WTC11 (cell line): ENCODE measurements around the gene SAA1. TPM values are rescaled to one million over a fixed set of nuclear protein-coding genes. Genes with fewer than 3 reads are reported as not detected.

Source experiments
- ATAC-seq: fragments of 200-7000 bp; cut with Tn5 transposase; 2 replicates; pipeline ENCODE4 v1.10.0; 2021; ENCODE audit warnings: mild to moderate bottlenecking, moderate library complexity
- CTCF ChIA-PET: fragments of 300-600 bp; sonication (Branson Sonifier 250); formaldehyde crosslinking; loops from one replicate; lab custom pipeline; 2021; ENCODE audit warnings: antibody characterized with exemption; lab: Charles Lee
- POLR2A ChIA-PET: fragments of 350-600 bp; sonication (Branson Sonifier 250); formaldehyde crosslinking; loops from one replicate; lab custom pipeline; 2021; ENCODE audit warnings: antibody characterized with exemption; lab: Charles Lee
- DNase-seq: peaks from one replicate; pipeline ENCODE4 v3.0.0; 2021; ENCODE audit warnings: low spot score
- H3K27ac Mint-ChIP-seq: 2 replicates; pipeline ENCODE4 v1.8.0; 2021; ENCODE audit warnings: mixed read lengths
- H3K27me3 Mint-ChIP-seq: 2 replicates; pipeline ENCODE4 v1.8.0; 2021; ENCODE audit warnings: low read depth, mild to moderate bottlenecking, moderate library complexity, mixed read lengths
- H3K36me3 Mint-ChIP-seq: 2 replicates; pipeline ENCODE4 v1.8.0; 2021; ENCODE audit warnings: mixed read lengths
- H3K4me1 Mint-ChIP-seq: 2 replicates; pipeline ENCODE4 v1.8.0; 2022; ENCODE audit warnings: mixed read lengths
- H3K4me3 Mint-ChIP-seq: 2 replicates; pipeline ENCODE4 v1.8.0; 2021; ENCODE audit warnings: mild to moderate bottlenecking, moderate library complexity, mixed read lengths
- H3K9me3 Mint-ChIP-seq: 2 replicates; pipeline ENCODE4 v1.8.0; 2021; ENCODE audit warnings: mixed read lengths
- ARID4B ChIP-seq: sonication (generic); formaldehyde crosslinking; IDR thresholded peaks from 2 replicates; pipeline ENCODE4 v1.8.0; 2023; ENCODE audit warnings: missing genetic modification reagents, mild to moderate bottlenecking, borderline replicate concordance
- CDX4 ChIP-seq: fragments of 250-450 bp; sonication (Bioruptor Pico); IDR thresholded peaks from 2 replicates; pipeline ENCODE4 v1.9.0; 2021; ENCODE audit warnings: moderate library complexity, mild to moderate bottlenecking, inconsistent platforms, borderline replicate concordance
- ERG ChIP-seq: fragments of 250-450 bp; sonication (Bioruptor Pico); IDR thresholded peaks from 2 replicates; pipeline ENCODE4 v1.8.0; 2021; ENCODE audit warnings: mild to moderate bottlenecking
- GABPB1 ChIP-seq: sonication (generic); formaldehyde crosslinking; IDR thresholded peaks from 2 replicates; pipeline ENCODE4 v1.8.1; 2023; ENCODE audit warnings: mild to moderate bottlenecking, missing genetic modification reagents
- GRHL2 ChIP-seq: fragments of 250-450 bp; sonication (Bioruptor Pico); IDR thresholded peaks from 2 replicates; pipeline ENCODE4 v1.8.0; 2022; ENCODE audit warnings: mild to moderate bottlenecking, moderate library complexity; ENCODE audit not compliant: insufficient replicate concordance, severe bottlenecking
- MXD4 ChIP-seq: fragments of 250-450 bp; sonication (Bioruptor Pico); IDR thresholded peaks from 2 replicates; pipeline ENCODE4 v1.8.0; 2021; ENCODE audit warnings: mild to moderate bottlenecking, moderate library complexity, borderline replicate concordance
- NFE2L1 ChIP-seq: sonication (generic); formaldehyde crosslinking; IDR thresholded peaks from 2 replicates; pipeline ENCODE4 v1.8.1; 2023; ENCODE audit warnings: missing genetic modification reagents
- SMAD3 ChIP-seq: sonication (generic); formaldehyde crosslinking; IDR thresholded peaks from 2 replicates; pipeline ENCODE4 v1.8.0; 2022; ENCODE audit warnings: missing genetic modification reagents, mild to moderate bottlenecking, borderline replicate concordance
- USF2 ChIP-seq: sonication (generic); formaldehyde crosslinking; IDR thresholded peaks from 2 replicates; pipeline ENCODE4 v1.8.1; 2023; ENCODE audit warnings: mild to moderate bottlenecking, missing genetic modification reagents, moderate library complexity
- total RNA-seq: library from RNA; stranded (reverse); gene quantifications from 3 replicates; pipeline ENCODE4 v1.2.3, GENCODE V29; 2021
- TF ChIP-seq, protein P1 (sequence below): sonication (generic); formaldehyde crosslinking; IDR thresholded peaks from 2 replicates; pipeline ENCODE4 v1.8.0; 2022; ENCODE audit warnings: mild to moderate bottlenecking, missing genetic modification reagents
- TF ChIP-seq, protein P2 (sequence below): fragments of 250-450 bp; sonication (Bioruptor Pico); IDR thresholded peaks from 2 replicates; pipeline ENCODE4 v1.9.0; 2021; ENCODE audit warnings: mild to moderate bottlenecking, borderline replicate concordance

Gene SAA1
- total RNA-seq, 1 experiment from 2014 or later, result 7.7 TPM

- TF ChIP-seq, protein P1, sequence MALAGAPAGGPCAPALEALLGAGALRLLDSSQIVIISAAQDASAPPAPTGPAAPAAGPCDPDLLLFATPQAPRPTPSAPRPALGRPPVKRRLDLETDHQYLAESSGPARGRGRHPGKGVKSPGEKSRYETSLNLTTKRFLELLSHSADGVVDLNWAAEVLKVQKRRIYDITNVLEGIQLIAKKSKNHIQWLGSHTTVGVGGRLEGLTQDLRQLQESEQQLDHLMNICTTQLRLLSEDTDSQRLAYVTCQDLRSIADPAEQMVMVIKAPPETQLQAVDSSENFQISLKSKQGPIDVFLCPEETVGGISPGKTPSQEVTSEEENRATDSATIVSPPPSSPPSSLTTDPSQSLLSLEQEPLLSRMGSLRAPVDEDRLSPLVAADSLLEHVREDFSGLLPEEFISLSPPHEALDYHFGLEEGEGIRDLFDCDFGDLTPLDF, result no peak
- no peak for TF ChIP-seq USF2 (CRISPR knock-in tag)
- TF ChIP-seq ARID4B (CRISPR knock-in tag), result no peak
- DNase-seq (no peak), ATAC-seq (no peak; the same call in 1 of the 2 replicates)
- Mint-ChIP-seq H3K9me3 (peaks cover 4% of the 10 kb centered on the region), H3K36me3 (no peaks in the 10 kb centered on the region), H3K27me3 (peaks cover 14% of the 10 kb centered on the region; the same call in 1 of the 2 replicates), H3K4me1 (no peaks in the 10 kb centered on the region), H3K4me3 (no peak overlapping the region), H3K27ac (no peak overlapping the region)
- ChIA-PET CTCF (interaction anchor here (2.8 to 3.1 kb wide), 2 partner anchors 8 to 32 kb away, joined by 11 to 17 read pairs; no protein-coding TSS in a partner anchor), POLR2A (interaction anchor here (0.6 kb wide), 1 partner anchor 329 kb away, joined by 4 read pairs; no protein-coding TSS in a partner anchor)
These were observed 30.4 kb upstream of the SAA1 start for GRCh38 chr11:18235394-18236334.

GRCh38 chr11:18236664-18237356 is 29.3 kb upstream of the SAA1 start, which contains the start of gene SAA4:
Gene SAA4 (minus strand): TSS chr11:18236802. CDS start chr11:18235926, 876 bp downstream.
- no peak within 1 kb of the TSS for H3K27ac Mint-ChIP-seq
- H3K4me3 Mint-ChIP-seq, result no peak within 1 kb of the TSS
- peaks cover 14% of the 10 kb centered on the region; the same call in 1 of the 2 replicates for H3K27me3 Mint-ChIP-seq
- peak; percentile 46; the same call in 1 of the 2 replicates for TF ChIP-seq GABPB1 (CRISPR knock-in tag)
- TF ChIP-seq NFE2L1, result no peak
- CTCF ChIA-PET, result interaction anchor here (1.8 kb wide), 1 partner anchor 121 kb away, joined by 4 read pairs; no protein-coding TSS in a partner anchor
- H3K4me1 Mint-ChIP-seq, result no peaks in the 10 kb centered on the region
- ATAC-seq (no peak), DNase-seq (no peak)
- H3K36me3 Mint-ChIP-seq, result no peaks in the 10 kb centered on the region
- peaks cover 4% of the 10 kb centered on the region for H3K9me3 Mint-ChIP-seq
- POLR2A ChIA-PET, result no interaction called here

GRCh38 chr11:18239655-18240054 is 26.4 kb upstream of the SAA1 start:
- peaks cover 14% of the 10 kb centered on the region; the same call in 1 of the 2 replicates for H3K27me3 Mint-ChIP-seq
- ChIA-PET POLR2A (no interaction called here), CTCF (interaction anchor here (1.3 kb wide), 1 partner anchor 68 kb away, joined by 4 read pairs; no protein-coding TSS in a partner anchor)
- no peak for TF ChIP-seq CDX4 (CRISPR knock-in tag)
- TF ChIP-seq, protein P2, sequence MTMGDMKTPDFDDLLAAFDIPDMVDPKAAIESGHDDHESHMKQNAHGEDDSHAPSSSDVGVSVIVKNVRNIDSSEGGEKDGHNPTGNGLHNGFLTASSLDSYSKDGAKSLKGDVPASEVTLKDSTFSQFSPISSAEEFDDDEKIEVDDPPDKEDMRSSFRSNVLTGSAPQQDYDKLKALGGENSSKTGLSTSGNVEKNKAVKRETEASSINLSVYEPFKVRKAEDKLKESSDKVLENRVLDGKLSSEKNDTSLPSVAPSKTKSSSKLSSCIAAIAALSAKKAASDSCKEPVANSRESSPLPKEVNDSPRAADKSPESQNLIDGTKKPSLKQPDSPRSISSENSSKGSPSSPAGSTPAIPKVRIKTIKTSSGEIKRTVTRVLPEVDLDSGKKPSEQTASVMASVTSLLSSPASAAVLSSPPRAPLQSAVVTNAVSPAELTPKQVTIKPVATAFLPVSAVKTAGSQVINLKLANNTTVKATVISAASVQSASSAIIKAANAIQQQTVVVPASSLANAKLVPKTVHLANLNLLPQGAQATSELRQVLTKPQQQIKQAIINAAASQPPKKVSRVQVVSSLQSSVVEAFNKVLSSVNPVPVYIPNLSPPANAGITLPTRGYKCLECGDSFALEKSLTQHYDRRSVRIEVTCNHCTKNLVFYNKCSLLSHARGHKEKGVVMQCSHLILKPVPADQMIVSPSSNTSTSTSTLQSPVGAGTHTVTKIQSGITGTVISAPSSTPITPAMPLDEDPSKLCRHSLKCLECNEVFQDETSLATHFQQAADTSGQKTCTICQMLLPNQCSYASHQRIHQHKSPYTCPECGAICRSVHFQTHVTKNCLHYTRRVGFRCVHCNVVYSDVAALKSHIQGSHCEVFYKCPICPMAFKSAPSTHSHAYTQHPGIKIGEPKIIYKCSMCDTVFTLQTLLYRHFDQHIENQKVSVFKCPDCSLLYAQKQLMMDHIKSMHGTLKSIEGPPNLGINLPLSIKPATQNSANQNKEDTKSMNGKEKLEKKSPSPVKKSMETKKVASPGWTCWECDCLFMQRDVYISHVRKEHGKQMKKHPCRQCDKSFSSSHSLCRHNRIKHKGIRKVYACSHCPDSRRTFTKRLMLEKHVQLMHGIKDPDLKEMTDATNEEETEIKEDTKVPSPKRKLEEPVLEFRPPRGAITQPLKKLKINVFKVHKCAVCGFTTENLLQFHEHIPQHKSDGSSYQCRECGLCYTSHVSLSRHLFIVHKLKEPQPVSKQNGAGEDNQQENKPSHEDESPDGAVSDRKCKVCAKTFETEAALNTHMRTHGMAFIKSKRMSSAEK, result no peak
- no peak for TF ChIP-seq ERG
- no peak for TF ChIP-seq GRHL2 (CRISPR knock-in tag)
- TF ChIP-seq MXD4 (CRISPR knock-in tag), result no peak
- TF ChIP-seq SMAD3 (CRISPR knock-in tag), result no peak
- DNase-seq (no peak), ATAC-seq (no peak)
- peaks cover 9% of the 10 kb centered on the region; the same call in 1 of the 2 replicates for H3K9me3 Mint-ChIP-seq
- no peak overlapping the region for H3K27ac Mint-ChIP-seq
- no peaks in the 10 kb centered on the region for H3K4me1 Mint-ChIP-seq
- H3K4me3 Mint-ChIP-seq, result no peak overlapping the region
- H3K36me3 Mint-ChIP-seq, result no peaks in the 10 kb centered on the region
